HG02678 (cell line): Measurements from ENCODE around the gene PTGFRN.
"Not testable (repeated sequence)": the region's sequence is repeated elsewhere in the genome, so short reads cannot be mapped to it uniquely, and the experiment has no call there.

Experiments
- ATAC-seq: cut with Tn5 transposase; IDR thresholded peaks from one replicate; pipeline ENCODE4 v1.9.1; 2021; ENCODE audit warnings: mild to moderate bottlenecking, moderate library complexity; ENCODE audit not compliant: unreplicated experiment

PTGFRN gene

GRCh38 chr1:116962987-116963639, 53.4 kb downstream of the PTGFRN start:
- ATAC-seq, result no peak

- ATAC-seq, result no peak
Measured at GRCh38 chr1:116966791-116967190, 57.1 kb downstream of the PTGFRN start.

- no peak for ATAC-seq
Measured at GRCh38 chr1:116968724-116969123, 59.0 kb downstream of the PTGFRN start.

- ATAC-seq, result no peak
Measured at GRCh38 chr1:116971258-116971860, 61.6 kb downstream of the PTGFRN start.

GRCh38 chr1:116971965-116972673, 62.4 kb downstream of the PTGFRN start:
- ATAC-seq, result no peak

DNA sequence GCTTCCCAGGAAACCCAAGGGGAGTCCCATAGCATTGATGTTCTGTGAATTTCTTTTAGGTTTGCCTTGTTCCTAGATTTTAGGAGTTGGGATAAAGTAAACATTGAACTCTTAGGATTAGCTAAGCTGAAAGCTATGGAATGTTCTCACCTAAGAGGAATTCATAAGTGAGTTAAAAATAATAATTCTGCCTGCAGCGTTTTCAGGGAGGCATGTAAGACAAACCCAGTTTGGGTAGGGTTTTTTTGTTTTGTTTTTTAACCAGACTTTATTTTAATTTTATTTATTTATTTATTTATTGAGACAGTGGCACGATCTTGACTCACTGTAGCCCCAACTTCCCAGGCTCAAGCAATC, 62.9 kb downstream of the PTGFRN start:
- ATAC-seq, result no peak

GRCh38 chr1:116980309-116980708, 70.6 kb downstream of the PTGFRN start:
- ATAC-seq, result not testable (repeated sequence)

- no peak for ATAC-seq
Measured at GRCh38 chr1:116981521-116982037, 71.9 kb downstream of the PTGFRN start.

GRCh38 chr1:116982319-116983004, 72.7 kb downstream of the PTGFRN start:
- no peak for ATAC-seq

- no peak for ATAC-seq
Measured at GRCh38 chr1:116983112-116983511, 73.4 kb downstream of the PTGFRN start.

DNA sequence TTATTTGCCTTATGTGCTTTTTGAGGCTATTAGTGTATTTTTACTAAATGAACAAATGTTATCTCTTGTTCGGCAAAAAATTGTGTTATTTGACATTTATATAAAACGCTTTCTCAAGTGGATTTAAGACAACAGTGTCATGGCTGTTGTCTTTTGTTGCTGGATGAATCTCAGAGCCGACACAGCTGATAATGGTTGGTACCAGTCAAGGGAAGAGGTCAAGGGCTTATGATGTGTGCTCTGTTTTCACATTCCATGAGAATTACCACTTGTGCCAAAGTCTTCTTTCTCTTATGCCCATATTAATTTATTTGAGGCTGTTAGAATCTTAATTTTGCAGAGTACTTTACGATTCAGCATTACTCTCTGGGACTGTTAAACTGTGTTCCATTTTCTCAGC, 74.0 kb downstream of the PTGFRN start:
- ATAC-seq, result no peak

DNA sequence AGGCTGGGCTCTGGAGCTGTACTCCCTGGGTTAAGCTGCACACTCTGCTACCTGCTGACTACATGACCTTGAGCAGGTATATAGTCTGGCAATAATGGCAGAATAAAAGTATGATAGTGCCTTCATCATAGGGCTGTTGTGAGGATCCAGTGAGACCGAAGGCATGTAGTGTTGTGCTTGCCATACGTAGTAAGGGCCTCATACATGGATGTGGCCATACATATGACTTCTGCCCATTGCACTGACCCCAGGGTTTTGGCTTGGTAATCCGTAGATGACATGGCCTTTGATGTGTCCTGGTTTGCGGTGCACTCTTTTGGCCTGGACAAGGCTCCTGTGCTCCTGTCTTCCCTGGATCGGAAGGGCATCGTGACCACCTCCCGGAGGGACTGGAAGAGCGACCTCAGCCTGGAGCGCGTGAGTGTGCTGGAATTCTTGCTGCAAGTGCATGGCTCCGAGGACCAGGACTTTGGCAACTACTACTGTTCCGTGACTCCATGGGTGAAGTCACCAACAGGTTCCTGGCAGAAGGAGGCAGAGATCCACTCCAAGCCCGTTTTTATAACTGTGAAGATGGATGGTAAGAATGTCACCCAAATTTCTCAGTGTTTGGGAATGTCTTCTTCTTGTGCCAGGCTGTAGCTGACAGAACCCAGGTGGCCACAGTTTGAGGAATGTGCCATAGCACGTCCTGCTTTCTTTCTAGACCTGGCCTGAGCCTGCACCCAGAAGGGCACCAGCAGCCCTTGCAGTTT, 74.9 kb downstream of the PTGFRN start:
- no peak for ATAC-seq

GRCh38 chr1:116986421-116987255, 76.9 kb downstream of the PTGFRN start:
- ATAC-seq, result no peak

DNA sequence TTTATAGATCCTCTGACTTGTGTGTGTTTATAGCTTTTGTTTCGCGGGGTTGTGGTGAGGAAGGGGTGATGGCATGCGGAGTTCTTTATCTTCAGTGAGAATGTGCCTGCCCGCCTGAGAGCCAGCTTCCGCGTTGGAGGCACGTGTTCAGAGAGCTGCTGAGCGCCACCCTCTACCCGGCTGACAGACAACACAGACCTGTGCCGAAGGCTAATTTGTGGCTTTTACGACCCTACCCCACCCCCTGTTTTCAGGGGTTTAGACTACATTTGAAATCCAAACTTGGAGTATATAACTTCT, 77.5 kb downstream of the PTGFRN start:
- ATAC-seq, result no peak

GRCh38 chr1:116988248-116988647, 78.5 kb downstream of the PTGFRN start:
- ATAC-seq, result no peak

GRCh38 chr1:116988908-116989307, 79.2 kb downstream of the PTGFRN start:
- ATAC-seq, result no peak

DNA sequence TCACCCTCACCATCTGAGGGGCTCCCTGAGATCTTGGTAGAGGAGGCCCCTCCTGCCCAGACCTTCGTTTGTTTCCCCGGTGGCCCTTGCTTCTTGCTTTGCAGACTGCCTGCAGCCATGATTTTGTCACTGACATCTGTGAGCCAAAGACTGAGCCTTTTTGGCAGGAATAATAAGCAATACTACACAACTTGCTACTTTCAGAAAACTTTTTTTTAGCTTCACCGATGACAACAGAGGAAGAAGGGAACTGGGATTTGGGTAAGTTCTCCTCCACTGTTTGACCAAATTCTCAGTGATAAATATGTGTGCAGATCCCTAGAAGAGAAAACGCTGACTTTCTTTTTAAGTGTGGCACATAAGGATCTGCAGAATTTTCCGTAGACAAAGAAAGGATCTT, 80.1 kb downstream of the PTGFRN start:
- no peak for ATAC-seq

GRCh38 chr1:116990612-116991151, 81.0 kb downstream of the PTGFRN start:
- ATAC-seq, result no peak

GRCh38 chr1:116991171-116991845, 81.6 kb downstream of the PTGFRN start:
- ATAC-seq, result no peak
